Measurements from ENCODE around the gene ATP13A1.

Gene ATP13A1

GRCh38 chr19:19655641-19656343, 7.7 kb downstream of the ATP13A1 start:
- no peak for TF ChIP-seq ZNF274 (IDR thresholded peaks at IDR 0.05; ENCODE audit: low read depth, low read length)
- no peak overlapping the region for H3K4me3 ChIP-seq (ENCODE audit: low read length)

- H3K4me3 ChIP-seq (ENCODE audit: low read length): no peak overlapping the region
- TF ChIP-seq ZNF274 (IDR thresholded peaks at IDR 0.05; ENCODE audit: low read depth, low read length): no peak
Measured at GRCh38 chr19:19655051-19655594, 8.4 kb downstream of the ATP13A1 start.

- TF ChIP-seq ZNF274 (IDR thresholded peaks at IDR 0.05; ENCODE audit: low read depth, low read length): no peak
- no peak overlapping the region for H3K4me3 ChIP-seq (ENCODE audit: low read length)
Measured at GRCh38 chr19:19654441-19654840, 9.0 kb downstream of the ATP13A1 start.

- no peak for TF ChIP-seq ZNF274 (IDR thresholded peaks at IDR 0.05; ENCODE audit: low read depth, low read length)
- no peak overlapping the region for H3K4me3 ChIP-seq (ENCODE audit: low read length)
Measured at GRCh38 chr19:19653597-19654147, 9.8 kb downstream of the ATP13A1 start.

- H3K4me3 ChIP-seq (ENCODE audit: low read length): no peak overlapping the region
- TF ChIP-seq ZNF274 (IDR thresholded peaks at IDR 0.05; ENCODE audit: low read depth, low read length): no peak
Measured at GRCh38 chr19:19652482-19653295, 10.8 kb downstream of the ATP13A1 start.

- H3K4me3 ChIP-seq (ENCODE audit: low read length): no peak overlapping the region
- no peak for TF ChIP-seq ZNF274 (IDR thresholded peaks at IDR 0.05; ENCODE audit: low read depth, low read length)
Measured at GRCh38 chr19:19651076-19651475, 12.4 kb downstream of the ATP13A1 start.

- no peak for TF ChIP-seq ZNF274 (IDR thresholded peaks at IDR 0.05; ENCODE audit: low read depth, low read length)
Measured at GRCh38 chr19:19650331-19650730, 13.1 kb downstream of the ATP13A1 start.

GRCh38 chr19:19649580-19649995, 13.9 kb downstream of the ATP13A1 start:
- no peak for TF ChIP-seq ZNF274 (IDR thresholded peaks at IDR 0.05; ENCODE audit: low read depth, low read length)
- no peak overlapping the region for H3K4me3 ChIP-seq (ENCODE audit: low read length)

More at GRCh38 chr19:19650331-19650730, 13.1 kb downstream of the ATP13A1 start:
- H3K4me3 ChIP-seq (ENCODE audit: low read length): no peak overlapping the region

GRCh38 chr19:19649155-19649554, 14.3 kb downstream of the ATP13A1 start:
- no peak for TF ChIP-seq ZNF274 (IDR thresholded peaks at IDR 0.05; ENCODE audit: low read depth, low read length)
- no peak overlapping the region for H3K4me3 ChIP-seq (ENCODE audit: low read length)

- H3K4me3 ChIP-seq (ENCODE audit: low read length): no peak overlapping the region
- no peak for TF ChIP-seq ZNF274 (IDR thresholded peaks at IDR 0.05; ENCODE audit: low read depth, low read length)
Measured at GRCh38 chr19:19647037-19647835, 16.2 kb downstream of the ATP13A1 start.

GRCh38 chr19:19645233-19645870, 18.1 kb downstream of the ATP13A1 start:
- no peak for TF ChIP-seq ZNF274 (IDR thresholded peaks at IDR 0.05; ENCODE audit: low read depth, low read length)
- no peak overlapping the region for H3K4me3 ChIP-seq (ENCODE audit: low read length)

GRCh38 chr19:19644054-19644388, 19.5 kb downstream of the ATP13A1 start:
- TF ChIP-seq ZNF274 (IDR thresholded peaks at IDR 0.05; ENCODE audit: low read depth, low read length): no peak
- H3K4me3 ChIP-seq (ENCODE audit: low read length): peak overlapping the region; percentile 70; the same call in 1 of the 2 replicates
